GM21737 (cell line): ENCODE data around the gene TPT1.
"Not testable (repeated sequence)": the region's sequence is repeated elsewhere in the genome, so short reads cannot be mapped to it uniquely, and the experiment has no call there.

Experiments
- ATAC-seq: cut with Tn5 transposase; IDR thresholded peaks from one replicate; pipeline ENCODE4 v1.9.1; 2021; ENCODE audit warnings: mild to moderate bottlenecking, moderate library complexity; ENCODE audit not compliant: unreplicated experiment

The TPT1 gene

GRCh38 chr13:45306966-45307365, 34.0 kb downstream of the TPT1 start:
- no peak for ATAC-seq

GRCh38 chr13:45305079-45305478, 35.9 kb downstream of the TPT1 start:
- no peak for ATAC-seq

- no peak for ATAC-seq
These were observed 37.1 kb downstream of the TPT1 start for GRCh38 chr13:45303866-45304265.

- no peak for ATAC-seq
These were observed 38.0 kb downstream of the TPT1 start for GRCh38 chr13:45303026-45303425.

- ATAC-seq = no peak
These were observed 38.5 kb downstream of the TPT1 start for GRCh38 chr13:45302507-45302906.

- no peak for ATAC-seq
These were observed 39.7 kb downstream of the TPT1 start for GRCh38 chr13:45301263-45301662.

- ATAC-seq = no peak
These were observed 40.6 kb downstream of the TPT1 start for GRCh38 chr13:45300190-45300985.

GRCh38 chr13:45299194-45299593, 41.8 kb downstream of the TPT1 start:
- no peak for ATAC-seq

GRCh38 chr13:45298550-45298949, 42.4 kb downstream of the TPT1 start:
- not testable (repeated sequence) for ATAC-seq

GRCh38 chr13:45298206-45298505, 42.8 kb downstream of the TPT1 start:
- no peak for ATAC-seq

GRCh38 chr13:45297456-45298205, 43.4 kb downstream of the TPT1 start:
- ATAC-seq = no peak

GRCh38 chr13:45296259-45296658, 44.7 kb downstream of the TPT1 start:
- ATAC-seq = no peak

- ATAC-seq = no peak
These were observed 45.4 kb downstream of the TPT1 start for GRCh38 chr13:45295536-45295935.

- no peak for ATAC-seq
These were observed 48.8 kb downstream of the TPT1 start for GRCh38 chr13:45292176-45292575.

- ATAC-seq = no peak
These were observed 50.9 kb downstream of the TPT1 start for GRCh38 chr13:45289936-45290563.
